A673 (cell line): ENCODE measurements around the gene SEM1. TPM values are rescaled to one million over a fixed set of nuclear protein-coding genes. Genes with fewer than 3 reads are reported as not detected.

ENCODE experiments used
- BruUV-seq: library from RNA; stranded (reverse); fragments of 400-500 nt; replicated peaks from 2 replicates; lab custom pipeline; 2021; lab: Mats Ljungman, UMichigan
- CTCF ChIA-PET: fragments of 300-600 bp; sonication (Branson Sonifier 250); formaldehyde crosslinking; loops from one replicate; lab custom pipeline; 2022; ENCODE audit warnings: antibody characterized with exemption; lab: Charles Lee
- POLR2A ChIA-PET: fragments of 300-600 bp; sonication (Branson Sonifier 250); formaldehyde crosslinking; loops from one replicate; lab custom pipeline; 2022; ENCODE audit warnings: antibody characterized with exemption; ENCODE audit not compliant: low non-redundant PET; lab: Charles Lee
- DNase-seq: peaks from one replicate; pipeline ENCODE4 v3.0.0-alpha.2; 2015; ENCODE audit warnings: low spot score
- H3K27ac ChIP-seq: fragments of 200-600 bp; sonication (generic); 2 replicates; pipeline ENCODE4 v1.5.1; 2016; ENCODE audit warnings: mixed run types, low read depth, mild to moderate bottlenecking, mixed read lengths, antibody characterized with exemption, low read length; ENCODE audit not compliant: poor library complexity, severe bottlenecking
- H3K27me3 ChIP-seq: fragments of 200-600 bp; sonication (generic); replicated peaks from 2 replicates; pipeline ENCODE4 v1.6.1; 2017; ENCODE audit warnings: mixed run types, low read depth, mild to moderate bottlenecking, mixed read lengths, antibody characterized with exemption, low read length; ENCODE audit not compliant: insufficient read depth, poor library complexity
- H3K36me3 ChIP-seq: fragments of 200-600 bp; sonication (generic); 2 replicates; pipeline ENCODE4 v1.6.1; 2016; ENCODE audit warnings: mixed run types, mild to moderate bottlenecking, mixed read lengths, antibody characterized with exemption, low read length; ENCODE audit not compliant: insufficient read depth, poor library complexity, severe bottlenecking
- H3K4me1 ChIP-seq: fragments of 200-600 bp; sonication (generic); 2 replicates; pipeline ENCODE4 v1.6.1; 2017; ENCODE audit warnings: mixed run types, mild to moderate bottlenecking, mixed read lengths, antibody characterized with exemption, low read length; ENCODE audit not compliant: insufficient read depth, poor library complexity, severe bottlenecking
- H3K4me3 ChIP-seq: fragments of 200-600 bp; sonication (generic); 2 replicates; pipeline ENCODE4 v1.5.1; 2016; ENCODE audit warnings: low read depth, mixed run types, mild to moderate bottlenecking, mixed read lengths, low read length; ENCODE audit not compliant: poor library complexity, severe bottlenecking
- H3K9me3 ChIP-seq: fragments of 200-600 bp; sonication (generic); 2 replicates; pipeline ENCODE4 v1.6.1; 2016; ENCODE audit warnings: mixed run types, low read depth, mild to moderate bottlenecking, mixed read lengths, antibody characterized with exemption, low read length; ENCODE audit not compliant: poor library complexity, severe bottlenecking
- EZH2 ChIP-seq: fragments of 200-600 bp; sonication (generic); IDR thresholded peaks from 2 replicates; pipeline ENCODE4 v1.6.1; 2017; ENCODE audit warnings: borderline replicate concordance, low read depth, mild to moderate bottlenecking, mixed read lengths, antibody characterized with exemption, low read length; ENCODE audit not compliant: poor library complexity, severe bottlenecking
- intact Hi-C: fragments of 100-400 bp; cut with micrococcal nuclease; formaldehyde crosslinking; loops from one replicate; pipeline ENCODE4 v1.10.0; 2022; ENCODE audit not compliant: unreplicated experiment
- total RNA-seq: library from RNA; stranded (reverse); gene quantifications from 2 replicates; pipeline ENCODE4 v1.2.3, GENCODE V29; 2021
- TF ChIP-seq, protein P1 (sequence below): fragments of 300-800, 200-600 bp; sonication (generic); conservative IDR thresholded peaks from 2 replicates; pipeline ENCODE4 v1.5.1; 2017; ENCODE audit warnings: low read depth, mild to moderate bottlenecking, antibody characterized with exemption, low read length, moderate library complexity, mixed read lengths

The SEM1 gene
- total RNA-seq, 1 experiment from 2014 or later, result 122 TPM

DNA sequence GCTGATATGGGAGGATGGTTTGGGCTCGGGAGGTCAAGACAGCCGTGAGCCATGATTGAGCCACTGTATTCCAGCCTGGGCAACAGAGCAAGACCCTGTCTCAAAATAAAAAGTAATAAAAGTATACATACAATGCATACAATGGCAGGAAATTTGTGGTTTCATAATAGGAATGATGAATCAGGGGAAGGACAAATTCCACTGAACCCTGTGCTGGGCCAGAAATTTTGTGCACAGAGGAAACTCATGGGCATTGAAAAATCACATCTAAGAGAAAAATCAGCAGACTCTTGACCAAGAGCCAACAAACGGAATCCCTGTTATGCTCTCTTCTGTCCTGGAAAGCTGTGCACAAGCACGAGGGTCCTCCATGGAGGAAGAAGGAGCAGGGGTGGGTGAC, 35.1 kb downstream of the SEM1 start:
- ChIA-PET CTCF (no interaction called here), POLR2A (no interaction called here)
- no peak for DNase-seq
- no peak for TF ChIP-seq EZH2
- TF ChIP-seq, protein P1, sequence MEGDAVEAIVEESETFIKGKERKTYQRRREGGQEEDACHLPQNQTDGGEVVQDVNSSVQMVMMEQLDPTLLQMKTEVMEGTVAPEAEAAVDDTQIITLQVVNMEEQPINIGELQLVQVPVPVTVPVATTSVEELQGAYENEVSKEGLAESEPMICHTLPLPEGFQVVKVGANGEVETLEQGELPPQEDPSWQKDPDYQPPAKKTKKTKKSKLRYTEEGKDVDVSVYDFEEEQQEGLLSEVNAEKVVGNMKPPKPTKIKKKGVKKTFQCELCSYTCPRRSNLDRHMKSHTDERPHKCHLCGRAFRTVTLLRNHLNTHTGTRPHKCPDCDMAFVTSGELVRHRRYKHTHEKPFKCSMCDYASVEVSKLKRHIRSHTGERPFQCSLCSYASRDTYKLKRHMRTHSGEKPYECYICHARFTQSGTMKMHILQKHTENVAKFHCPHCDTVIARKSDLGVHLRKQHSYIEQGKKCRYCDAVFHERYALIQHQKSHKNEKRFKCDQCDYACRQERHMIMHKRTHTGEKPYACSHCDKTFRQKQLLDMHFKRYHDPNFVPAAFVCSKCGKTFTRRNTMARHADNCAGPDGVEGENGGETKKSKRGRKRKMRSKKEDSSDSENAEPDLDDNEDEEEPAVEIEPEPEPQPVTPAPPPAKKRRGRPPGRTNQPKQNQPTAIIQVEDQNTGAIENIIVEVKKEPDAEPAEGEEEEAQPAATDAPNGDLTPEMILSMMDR, result no peak
- no peak overlapping the region for H3K4me3 ChIP-seq
- H3K9me3 ChIP-seq, result no peaks in the 10 kb centered on the region
- intact Hi-C loops, result no loop called here
- H3K27me3 ChIP-seq, result no peaks in the 10 kb centered on the region
- H3K27ac ChIP-seq, result no peak overlapping the region
- H3K4me1 ChIP-seq, result peaks cover 4% of the 10 kb centered on the region
- no TSS peak for BruUV-seq
- no peaks in the 10 kb centered on the region for H3K36me3 ChIP-seq

DNA sequence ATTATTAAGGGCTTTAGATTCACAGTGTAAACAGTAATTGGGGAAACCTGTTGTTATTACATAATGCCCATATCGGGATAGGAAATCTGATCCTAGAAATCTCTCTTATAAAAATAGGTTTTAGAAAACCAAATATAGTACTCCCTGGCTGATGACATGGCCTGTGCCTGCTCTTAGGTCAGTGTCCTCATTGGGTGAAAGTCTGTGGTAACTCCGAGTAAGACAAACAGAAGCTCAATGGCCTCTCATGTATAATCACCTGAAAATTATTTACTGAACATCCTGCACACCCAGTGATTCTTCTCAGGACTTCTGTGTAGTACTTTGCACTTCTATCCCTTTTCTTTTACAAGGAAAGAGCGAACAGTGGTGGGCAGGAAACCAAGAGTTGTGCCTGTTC, 37.8 kb downstream of the SEM1 start:
- Histone ChIP-seq H3K4me3 (no peak overlapping the region), H3K27ac (no peak overlapping the region), H3K9me3 (no peaks in the 10 kb centered on the region), H3K36me3 (no peaks in the 10 kb centered on the region), H3K4me1 (peaks cover 4% of the 10 kb centered on the region), H3K27me3 (no peaks in the 10 kb centered on the region)
- no peak for DNase-seq
- intact Hi-C loops, result no loop called here
- no peak for TF ChIP-seq EZH2
- TF ChIP-seq, protein P1, result no peak
- CTCF ChIA-PET, result no interaction called here
- no TSS peak for BruUV-seq
- POLR2A ChIA-PET, result no interaction called here

DNA sequence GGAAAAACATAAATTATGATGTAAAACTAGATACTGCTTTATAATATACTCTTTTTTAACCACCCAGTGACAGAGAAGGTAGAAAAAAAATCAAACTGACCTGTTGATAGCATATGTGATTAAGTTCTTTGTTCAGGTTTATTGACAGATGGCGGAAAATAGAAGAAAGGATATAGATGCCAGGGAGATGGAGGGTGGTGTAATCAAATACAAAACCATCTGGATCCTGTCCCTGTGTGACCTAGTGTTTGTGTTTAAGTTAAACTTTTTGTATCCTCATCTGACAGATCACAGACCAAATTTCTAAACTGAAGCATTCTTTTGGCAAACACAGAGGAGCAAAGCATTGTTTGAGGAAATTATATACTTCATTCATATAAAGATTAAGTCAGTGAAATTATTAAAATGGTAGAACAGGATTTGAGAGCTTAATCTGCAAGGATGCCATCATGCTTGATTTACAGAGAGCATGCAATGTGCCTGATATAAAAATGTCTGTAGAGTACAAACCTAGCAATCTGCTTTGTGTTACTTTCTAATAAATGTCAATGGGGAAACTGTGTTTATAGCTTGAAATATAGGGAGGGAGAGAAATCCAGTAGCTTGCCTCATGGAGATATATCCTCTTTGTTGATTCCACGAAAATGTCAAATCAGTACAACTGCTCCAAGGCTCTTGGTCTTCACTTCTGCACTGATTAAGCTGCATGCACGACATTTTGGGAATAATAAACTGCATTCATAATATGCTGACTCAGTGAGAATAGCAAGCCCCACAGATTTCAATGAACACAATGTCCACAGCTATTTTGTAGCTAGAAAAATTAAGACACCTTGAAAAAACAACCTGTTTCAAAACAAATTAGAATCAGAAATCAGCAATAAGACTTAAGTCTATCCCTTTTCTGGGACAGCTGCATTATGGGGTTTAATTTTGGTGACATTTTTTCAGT, 39.0 kb downstream of the SEM1 start:
- H3K4me3 ChIP-seq, result no peak overlapping the region
- ChIA-PET CTCF (no interaction called here), POLR2A (interaction anchor here (0.6 kb wide), 1 partner anchor 9 kb away, joined by 17 read pairs; no protein-coding TSS in a partner anchor)
- H3K27ac ChIP-seq, result no peak overlapping the region
- no peak for DNase-seq
- no peaks in the 10 kb centered on the region for H3K27me3 ChIP-seq
- TF ChIP-seq, protein P1, result no peak
- no peak for TF ChIP-seq EZH2
- BruUV-seq, result no TSS peak
- intact Hi-C loops, result no loop called here
- H3K4me1 ChIP-seq, result peaks cover 2% of the 10 kb centered on the region
- no peaks in the 10 kb centered on the region for H3K36me3 ChIP-seq
- H3K9me3 ChIP-seq, result no peaks in the 10 kb centered on the region
